OCI-LY7 (cell line): ENCODE data around the gene UBAP2L.
"Not testable (repeated sequence)": the region's sequence is repeated elsewhere in the genome, so short reads cannot be mapped to it uniquely, and the experiment has no call there.

ENCODE experiments used
- CTCF ChIP-seq: fragments of 200-600 bp; sonication (generic); conservative IDR thresholded peaks from 2 replicates; pipeline ENCODE4 v1.5.1; 2014; ENCODE audit warnings: mild to moderate bottlenecking, antibody characterized with exemption, low read length, moderate library complexity, mixed read lengths
- EZH2phosphoT487 ChIP-seq: fragments of 200-600 bp; sonication (generic); IDR thresholded peaks from 2 replicates; pipeline ENCODE4 v1.6.1; 2018; ENCODE audit warnings: low read depth, borderline replicate concordance, mild to moderate bottlenecking, mixed run types, antibody characterized with exemption, low read length, moderate library complexity, mixed read lengths

- TF ChIP-seq CTCF, EZH2phosphoT487: not testable (repeated sequence)
Observed at GRCh38 chr1:154205778-154206177, 15.0 kb upstream of the UBAP2L start.
